Measurements from ENCODE around the gene SNRNP27. TPM values are rescaled to one million over a fixed set of nuclear protein-coding genes. Genes with fewer than 3 reads are reported as not detected.
"Not testable (repeated sequence)": the region's sequence is repeated elsewhere in the genome, so short reads cannot be mapped to it uniquely, and the experiment has no call there.

SNRNP27 gene
- total RNA-seq, 1 donor from 2014 or later: 43.1 TPM

GRCh38 chr2:69948963-69949645, 55.3 kb downstream of the SNRNP27 start:
- Mint-ChIP-seq H3K27me3 (no peaks in the 10 kb centered on the region), H3K4me3 (no peak overlapping the region), H3K9me3 (no peaks in the 10 kb centered on the region), H3K27ac (no peak overlapping the region), H3K4me1 (ENCODE audit: unreplicated experiment) (no peaks in the 10 kb centered on the region), H3K36me3 (no peaks in the 10 kb centered on the region)
- TF ChIP-seq CTCF (conservative IDR thresholded peaks at IDR 0.05): no peak
- no peak for DNase-seq (ENCODE audit: extremely low spot score, unreplicated experiment)

- no peak for TF ChIP-seq CTCF (conservative IDR thresholded peaks at IDR 0.05)
- DNase-seq (ENCODE audit: extremely low spot score, unreplicated experiment): no peak
- Mint-ChIP-seq H3K27me3 (peaks cover 4% of the 10 kb centered on the region), H3K4me1 (ENCODE audit: unreplicated experiment) (no peaks in the 10 kb centered on the region), H3K9me3 (no peaks in the 10 kb centered on the region), H3K27ac (no peak overlapping the region), H3K4me3 (no peak overlapping the region), H3K36me3 (no peaks in the 10 kb centered on the region)
Observed at GRCh38 chr2:69950241-69950640, 56.5 kb downstream of the SNRNP27 start.

- not testable (repeated sequence) for H3K27me3 Mint-ChIP-seq; H3K9me3 Mint-ChIP-seq; H3K27ac Mint-ChIP-seq; H3K4me3 Mint-ChIP-seq; H3K4me1 Mint-ChIP-seq (ENCODE audit: unreplicated experiment); H3K36me3 Mint-ChIP-seq; DNase-seq (ENCODE audit: extremely low spot score, unreplicated experiment)
Observed at GRCh38 chr2:69950671-69951070, 56.9 kb downstream of the SNRNP27 start.

- H3K27me3 Mint-ChIP-seq: peaks cover 26% of the 10 kb centered on the region
- no peaks in the 10 kb centered on the region for H3K4me1 Mint-ChIP-seq (ENCODE audit: unreplicated experiment)
- DNase-seq (ENCODE audit: extremely low spot score, unreplicated experiment): no peak
- no peak overlapping the region for H3K4me3 Mint-ChIP-seq
- no peaks in the 10 kb centered on the region for H3K9me3 Mint-ChIP-seq
- H3K36me3 Mint-ChIP-seq: no peaks in the 10 kb centered on the region
- no peak for TF ChIP-seq CTCF (conservative IDR thresholded peaks at IDR 0.05)
- no peak overlapping the region for H3K27ac Mint-ChIP-seq
Observed at GRCh38 chr2:69952336-69953115, 58.8 kb downstream of the SNRNP27 start.

GRCh38 chr2:69954084-69954483, 60.3 kb downstream of the SNRNP27 start:
- no peak overlapping the region for H3K4me3 Mint-ChIP-seq
- no peak overlapping the region for H3K27ac Mint-ChIP-seq
- H3K27me3 Mint-ChIP-seq: peaks cover 28% of the 10 kb centered on the region
- no peak for TF ChIP-seq CTCF (conservative IDR thresholded peaks at IDR 0.05)
- no peak for DNase-seq (ENCODE audit: extremely low spot score, unreplicated experiment)
- no peaks in the 10 kb centered on the region for H3K4me1 Mint-ChIP-seq (ENCODE audit: unreplicated experiment)
- no peaks in the 10 kb centered on the region for H3K9me3 Mint-ChIP-seq
- no peaks in the 10 kb centered on the region for H3K36me3 Mint-ChIP-seq

Other genes with a start within 250 kb of the SNRNP27 start
- 84.5 and 152 TPM in 2 replicates for gene ANXA4, start 151.8 kb upstream of the SNRNP27 start, total RNA-seq (ENCODE audit: low replicate concordance)
- 23.0 and 23.1 TPM in 2 replicates for gene GMCL1, start 64.3 kb upstream of the SNRNP27 start, total RNA-seq (ENCODE audit: low replicate concordance)
- 14.0 and 23.1 TPM in 2 replicates for gene MXD1, start 21.2 kb downstream of the SNRNP27 start, total RNA-seq (ENCODE audit: low replicate concordance)
- gene ASPRV1, start 67.7 kb downstream of the SNRNP27 start, total RNA-seq (ENCODE audit: low replicate concordance): 0.67 and 1.3 TPM in 2 replicates
- gene PCBP1, start 193.5 kb downstream of the SNRNP27 start, total RNA-seq (ENCODE audit: low replicate concordance): 316 and 349 TPM in 2 replicates